HFFc6 (cell line): ENCODE data around the gene HIP1. TPM values are rescaled to one million over a fixed set of nuclear protein-coding genes. Genes with fewer than 3 reads are reported as not detected.
"Not testable (repeated sequence)": the region's sequence is repeated elsewhere in the genome, so short reads cannot be mapped to it uniquely, and the experiment has no call there.

Experiments used
- DNase-seq: peaks from one replicate; pipeline ENCODE4 v3.0.0-alpha.2; 2018
- H3K27ac Mint-ChIP-seq: 2 replicates; pipeline ENCODE4 v1.8.0; 2020; ENCODE audit warnings: mild to moderate bottlenecking, mixed read lengths
- H3K27me3 Mint-ChIP-seq: 2 replicates; pipeline ENCODE4 v1.8.0; 2021; ENCODE audit warnings: mild to moderate bottlenecking, moderate library complexity, mixed read lengths; ENCODE audit not compliant: insufficient read depth
- H3K36me3 Mint-ChIP-seq: 2 replicates; pipeline ENCODE4 v1.8.0; 2021; ENCODE audit warnings: low read depth, mixed read lengths
- H3K4me1 Mint-ChIP-seq: 2 replicates; pipeline ENCODE4 v1.8.0; 2020; ENCODE audit warnings: low read depth, mixed read lengths
- H3K4me3 Mint-ChIP-seq: 2 replicates; pipeline ENCODE4 v1.8.0; 2020; ENCODE audit warnings: mild to moderate bottlenecking, moderate library complexity, mixed read lengths
- H3K9me3 Mint-ChIP-seq: 2 replicates; pipeline ENCODE4 v1.8.0; 2020; ENCODE audit warnings: mild to moderate bottlenecking, mixed read lengths
- CTCF ChIP-seq: fragments of 200-600 bp; sonication (generic); IDR thresholded peaks from 2 replicates; pipeline ENCODE4 v1.5.0; 2021; ENCODE audit warnings: antibody characterized with exemption, mild to moderate bottlenecking
- total RNA-seq, 6 experiments: library from RNA; stranded (reverse); fragmentation: NEBNext Ultra II Directional; extraction: Animal tissue kit (Norgen Biotek cat#: 25700); gene quantifications; 2 replicates in 1 of 6; 3 replicates in 5 of 6; pipeline ENCODE4 v1.2.3, GENCODE V29; 2021

The HIP1 gene
- total RNA-seq, 6 experiments from 2014 or later = 15.1 to 32.2 (median 28.7) TPM

- no peak overlapping the region for H3K4me3 Mint-ChIP-seq
- no peak for TF ChIP-seq CTCF
These were observed 124.3 kb downstream of the HIP1 start for GRCh38 chr7:75614401-75614800.

GRCh38 chr7:75613351-75613750 lies 125.4 kb downstream of the HIP1 start:
- TF ChIP-seq CTCF = no peak
- H3K27me3 Mint-ChIP-seq = peaks cover 1% of the 10 kb centered on the region; the same call in 1 of the 2 replicates
- no peak for DNase-seq
- H3K36me3 Mint-ChIP-seq = no peaks in the 10 kb centered on the region
- no peaks in the 10 kb centered on the region for H3K9me3 Mint-ChIP-seq
- H3K27ac Mint-ChIP-seq = no peak overlapping the region
- no peaks in the 10 kb centered on the region for H3K4me1 Mint-ChIP-seq
- no peak overlapping the region for H3K4me3 Mint-ChIP-seq

More at GRCh38 chr7:75614401-75614800, 124.3 kb downstream of the HIP1 start:
- no peaks in the 10 kb centered on the region for H3K36me3 Mint-ChIP-seq
- no peak for DNase-seq
- H3K9me3 Mint-ChIP-seq = no peaks in the 10 kb centered on the region
- peaks cover 1% of the 10 kb centered on the region; the same call in 1 of the 2 replicates for H3K27me3 Mint-ChIP-seq
- no peaks in the 10 kb centered on the region for H3K4me1 Mint-ChIP-seq
- no peak overlapping the region for H3K27ac Mint-ChIP-seq

- Mint-ChIP-seq H3K4me3 (no peak overlapping the region), H3K4me1 (no peaks in the 10 kb centered on the region), H3K27ac (no peak overlapping the region), H3K9me3 (no peaks in the 10 kb centered on the region), H3K36me3 (no peaks in the 10 kb centered on the region), H3K27me3 (no peaks in the 10 kb centered on the region; the same call in 1 of the 2 replicates)
- no peak for TF ChIP-seq CTCF
- no peak for DNase-seq
These were observed 127.1 kb downstream of the HIP1 start for GRCh38 chr7:75611557-75612178.

- not testable (repeated sequence) for H3K9me3 Mint-ChIP-seq, H3K27me3 Mint-ChIP-seq, H3K4me1 Mint-ChIP-seq, H3K4me3 Mint-ChIP-seq, H3K27ac Mint-ChIP-seq, H3K36me3 Mint-ChIP-seq, DNase-seq
These were observed 129.3 kb downstream of the HIP1 start for GRCh38 chr7:75609416-75609815.

- Mint-ChIP-seq H3K27ac (no peak overlapping the region), H3K9me3 (no peaks in the 10 kb centered on the region), H3K36me3 (peaks cover 5% of the 10 kb centered on the region; the same call in 1 of the 2 replicates), H3K4me1 (no peaks in the 10 kb centered on the region), H3K27me3 (no peaks in the 10 kb centered on the region; the same call in 1 of the 2 replicates), H3K4me3 (no peak overlapping the region)
- DNase-seq = no peak
- no peak for TF ChIP-seq CTCF
These were observed 130.2 kb downstream of the HIP1 start for GRCh38 chr7:75608451-75609122.

- H3K27me3 Mint-ChIP-seq = no peaks in the 10 kb centered on the region
- peaks cover 5% of the 10 kb centered on the region; the same call in 1 of the 2 replicates for H3K4me1 Mint-ChIP-seq
- H3K27ac Mint-ChIP-seq = no peak overlapping the region
- H3K36me3 Mint-ChIP-seq = peaks cover 11% of the 10 kb centered on the region
- no peak overlapping the region for H3K4me3 Mint-ChIP-seq
- H3K9me3 Mint-ChIP-seq = peaks cover 5% of the 10 kb centered on the region; the same call in 1 of the 2 replicates
- TF ChIP-seq CTCF = no peak
- DNase-seq = no peak
These were observed 134.3 kb downstream of the HIP1 start for GRCh38 chr7:75604408-75604807.

GRCh38 chr7:75602831-75603230 lies 135.9 kb downstream of the HIP1 start:
- H3K4me1 Mint-ChIP-seq, H3K9me3 Mint-ChIP-seq, H3K27ac Mint-ChIP-seq, H3K27me3 Mint-ChIP-seq, H3K4me3 Mint-ChIP-seq, DNase-seq: not testable (repeated sequence)
- H3K36me3 Mint-ChIP-seq = peaks cover 11% of the 10 kb centered on the region
